ENCODE data around the gene SETBP1.
A peak's percentile ranks its signal among the peaks of the same experiment; 100 is the strongest.

Gene SETBP1

GRCh38 chr18:44904768-44905167 lies 224.1 kb downstream of the SETBP1 start:
- Histone ChIP-seq H2BK120ac (ENCODE audit: low read depth, low read length) (no peak overlapping the region), H3K4me2 (ENCODE audit: low read length, poor library complexity, severe bottlenecking) (no peak overlapping the region), H3K4ac (ENCODE audit: low read depth in 1 of 2, low read length in 2 of 2) (no peak overlapping the region), H3K18ac (ENCODE audit: low read depth in 1 of 2, low read length in 2 of 2) (no peak overlapping the region), H3K9ac (ENCODE audit: low read length) (no peak overlapping the region), H2BK5ac (ENCODE audit: low read depth, low read length, poor library complexity, severe bottlenecking) (no peak overlapping the region), H2AFZ (ENCODE audit: low read depth, low read length) (no peak overlapping the region), H3K27me3 (ENCODE audit: control insufficient read depth in 1 of 2, insufficient read depth in 1 of 2, low read length in 2 of 2) (no peaks in the 10 kb centered on the region), H2BK15ac (ENCODE audit: low read depth, poor library complexity, severe bottlenecking) (no peak overlapping the region), H3K9me3 (ENCODE audit: control insufficient read depth, low read length) (peaks cover 3% of the 10 kb centered on the region), H3K4me3 (ENCODE audit: insufficient read depth in 1 of 2, low read depth in 1 of 2, low read length in 2 of 2) (no peak overlapping the region), H3K27ac (ENCODE audit: low read length, poor library complexity, severe bottlenecking) (no peak overlapping the region), H2BK12ac (ENCODE audit: low read length in 2 of 2) (no peak overlapping the region), H4K8ac (ENCODE audit: low read length) (no peak overlapping the region), H2AK5ac (ENCODE audit: low read length, severe bottlenecking) (no peak overlapping the region), H3K4me1 (ENCODE audit: control insufficient read depth, insufficient read depth, low read depth, low read length) (peaks cover 2% of the 10 kb centered on the region), H4K91ac (ENCODE audit: low read length) (no peak overlapping the region), H3K36me3 (ENCODE audit: control insufficient read depth in 1 of 2, insufficient read depth in 2 of 2, low read depth in 1 of 2, low read length in 2 of 2) (no peaks in the 10 kb centered on the region), H3K23ac (ENCODE audit: low read length in 2 of 2) (no peak overlapping the region), H3K14ac (ENCODE audit: low read length in 2 of 2) (no peak overlapping the region), H3K79me1 (replicated peaks; ENCODE audit: low read length, poor library complexity, severe bottlenecking) (peaks cover 2% of the 10 kb centered on the region)
- DNase-seq, result no peak
- 95% methylated on average over 2 of the region's 2 CpGs for WGBS

- H3K4ac ChIP-seq (ENCODE audit: low read depth in 1 of 2, low read length in 2 of 2), result no peak overlapping the region
- no peak overlapping the region for H4K91ac ChIP-seq (ENCODE audit: low read length)
- 82% methylated on average over 5 of the region's 5 CpGs for WGBS
- peaks cover 2% of the 10 kb centered on the region for H3K4me1 ChIP-seq (ENCODE audit: control insufficient read depth, insufficient read depth, low read depth, low read length)
- H3K4me3 ChIP-seq (ENCODE audit: insufficient read depth in 1 of 2, low read depth in 1 of 2, low read length in 2 of 2), result no peak overlapping the region
- peaks cover 25% of the 10 kb centered on the region for H3K79me1 ChIP-seq (replicated peaks; ENCODE audit: low read length, poor library complexity, severe bottlenecking)
- no peak overlapping the region for H3K9ac ChIP-seq (ENCODE audit: low read length)
- no peak overlapping the region for H2BK15ac ChIP-seq (ENCODE audit: low read depth, poor library complexity, severe bottlenecking)
- H2AFZ ChIP-seq (ENCODE audit: low read depth, low read length), result no peak overlapping the region
- peak overlapping the region in 1 of 2 experiments; percentile 48 for H3K18ac ChIP-seq (ENCODE audit: low read depth in 1 of 2, low read length in 2 of 2)
- no peak overlapping the region for H2BK12ac ChIP-seq (ENCODE audit: low read length in 2 of 2)
- H3K4me2 ChIP-seq (ENCODE audit: low read length, poor library complexity, severe bottlenecking), result no peak overlapping the region
- H3K27ac ChIP-seq (ENCODE audit: low read length, poor library complexity, severe bottlenecking), result no peak overlapping the region
- H3K23ac ChIP-seq (ENCODE audit: low read length in 2 of 2), result no peak overlapping the region
- no peak overlapping the region for H4K8ac ChIP-seq (ENCODE audit: low read length)
- H3K36me3 ChIP-seq (ENCODE audit: control insufficient read depth in 1 of 2, insufficient read depth in 2 of 2, low read depth in 1 of 2, low read length in 2 of 2), result no peaks in the 10 kb centered on the region
- H2BK120ac ChIP-seq (ENCODE audit: low read depth, low read length), result no peak overlapping the region
- peaks cover 3% of the 10 kb centered on the region for H3K9me3 ChIP-seq (ENCODE audit: control insufficient read depth, low read length)
- no peak overlapping the region for H2AK5ac ChIP-seq (ENCODE audit: low read length, severe bottlenecking)
- H3K14ac ChIP-seq (ENCODE audit: low read length in 2 of 2), result no peak overlapping the region
- H2BK5ac ChIP-seq (ENCODE audit: low read depth, low read length, poor library complexity, severe bottlenecking), result no peak overlapping the region
- H3K27me3 ChIP-seq (ENCODE audit: control insufficient read depth in 1 of 2, insufficient read depth in 1 of 2, low read length in 2 of 2), result no peaks in the 10 kb centered on the region
- DNase-seq, result peak; percentile 30
Observed at GRCh38 chr18:44909191-44909719, 228.6 kb downstream of the SETBP1 start.

- Histone ChIP-seq H2AFZ (ENCODE audit: low read depth, low read length) (no peak overlapping the region), H2BK120ac (ENCODE audit: low read depth, low read length) (no peak overlapping the region), H3K4ac (ENCODE audit: low read depth in 1 of 2, low read length in 2 of 2) (no peak overlapping the region), H3K4me1 (ENCODE audit: control insufficient read depth, insufficient read depth, low read depth, low read length) (peaks cover 2% of the 10 kb centered on the region), H3K4me3 (ENCODE audit: insufficient read depth in 1 of 2, low read depth in 1 of 2, low read length in 2 of 2) (no peak overlapping the region), H2BK12ac (ENCODE audit: low read length in 2 of 2) (no peak overlapping the region), H3K36me3 (ENCODE audit: control insufficient read depth in 1 of 2, insufficient read depth in 2 of 2, low read depth in 1 of 2, low read length in 2 of 2) (no peaks in the 10 kb centered on the region), H2BK15ac (ENCODE audit: low read depth, poor library complexity, severe bottlenecking) (no peak overlapping the region), H3K27me3 (ENCODE audit: control insufficient read depth in 1 of 2, insufficient read depth in 1 of 2, low read length in 2 of 2) (no peaks in the 10 kb centered on the region), H3K9me3 (ENCODE audit: control insufficient read depth, low read length) (no peaks in the 10 kb centered on the region), H2BK5ac (ENCODE audit: low read depth, low read length, poor library complexity, severe bottlenecking) (no peak overlapping the region), H4K8ac (ENCODE audit: low read length) (no peak overlapping the region), H3K23ac (ENCODE audit: low read length in 2 of 2) (no peak overlapping the region), H2AK5ac (ENCODE audit: low read length, severe bottlenecking) (no peak overlapping the region), H4K91ac (ENCODE audit: low read length) (no peak overlapping the region), H3K27ac (ENCODE audit: low read length, poor library complexity, severe bottlenecking) (no peak overlapping the region), H3K4me2 (ENCODE audit: low read length, poor library complexity, severe bottlenecking) (no peak overlapping the region), H3K18ac (ENCODE audit: low read depth in 1 of 2, low read length in 2 of 2) (no peak overlapping the region), H3K14ac (ENCODE audit: low read length in 2 of 2) (no peak overlapping the region), H3K79me1 (replicated peaks; ENCODE audit: low read length, poor library complexity, severe bottlenecking) (peaks cover 25% of the 10 kb centered on the region), H3K9ac (ENCODE audit: low read length) (no peak overlapping the region)
- 94% methylated on average over 4 of the region's 4 CpGs for WGBS
- DNase-seq, result no peak
Observed at GRCh38 chr18:44911260-44911659, 230.6 kb downstream of the SETBP1 start.

- 100% methylated on average over 1 of the region's 3 CpGs for WGBS
Observed at GRCh38 chr18:44911773-44912172, 231.1 kb downstream of the SETBP1 start.

More at GRCh38 chr18:44911773-44912172, 231.1 kb downstream of the SETBP1 start:
- H3K9ac ChIP-seq (ENCODE audit: low read length), result no peak overlapping the region
- H3K9me3 ChIP-seq (ENCODE audit: control insufficient read depth, low read length), result no peaks in the 10 kb centered on the region
- H4K91ac ChIP-seq (ENCODE audit: low read length), result no peak overlapping the region
- H2BK15ac ChIP-seq (ENCODE audit: low read depth, poor library complexity, severe bottlenecking), result no peak overlapping the region
- peaks cover 25% of the 10 kb centered on the region for H3K79me1 ChIP-seq (replicated peaks; ENCODE audit: low read length, poor library complexity, severe bottlenecking)
- H4K8ac ChIP-seq (ENCODE audit: low read length), result no peak overlapping the region
- peaks cover 2% of the 10 kb centered on the region for H3K4me1 ChIP-seq (ENCODE audit: control insufficient read depth, insufficient read depth, low read depth, low read length)
- H2AK5ac ChIP-seq (ENCODE audit: low read length, severe bottlenecking), result no peak overlapping the region
- H3K27ac ChIP-seq (ENCODE audit: low read length, poor library complexity, severe bottlenecking), result no peak overlapping the region
- no peak overlapping the region for H2BK5ac ChIP-seq (ENCODE audit: low read depth, low read length, poor library complexity, severe bottlenecking)
- no peak overlapping the region for H3K4me3 ChIP-seq (ENCODE audit: insufficient read depth in 1 of 2, low read depth in 1 of 2, low read length in 2 of 2)
- H3K36me3 ChIP-seq (ENCODE audit: control insufficient read depth in 1 of 2, insufficient read depth in 2 of 2, low read depth in 1 of 2, low read length in 2 of 2), result no peaks in the 10 kb centered on the region
- no peak overlapping the region for H2AFZ ChIP-seq (ENCODE audit: low read depth, low read length)
- H3K23ac ChIP-seq (ENCODE audit: low read length in 2 of 2), result no peak overlapping the region
- H3K14ac ChIP-seq (ENCODE audit: low read length in 2 of 2), result no peak overlapping the region
- H2BK120ac ChIP-seq (ENCODE audit: low read depth, low read length), result no peak overlapping the region
- no peak for DNase-seq
- H3K4me2 ChIP-seq (ENCODE audit: low read length, poor library complexity, severe bottlenecking), result no peak overlapping the region
- no peaks in the 10 kb centered on the region for H3K27me3 ChIP-seq (ENCODE audit: control insufficient read depth in 1 of 2, insufficient read depth in 1 of 2, low read length in 2 of 2)
- no peak overlapping the region for H3K18ac ChIP-seq (ENCODE audit: low read depth in 1 of 2, low read length in 2 of 2)
- H3K4ac ChIP-seq (ENCODE audit: low read depth in 1 of 2, low read length in 2 of 2), result no peak overlapping the region
- H2BK12ac ChIP-seq (ENCODE audit: low read length in 2 of 2), result no peak overlapping the region
